HAP-1 (cell line): Measurements from ENCODE around the gene TMEM125.

Experiments used
- DNase-seq, 2 experiments: peaks; one replicate each; pipeline ENCODE4 v3.0.0-alpha.2; 2016 to 2020; ENCODE audit warnings: low spot score in 2 of 2
- H3K27me3 ChIP-seq: fragments of 250-450 bp; sonication (Bioruptor Pico); 2 replicates; pipeline ENCODE4 v1.5.1; 2020; ENCODE audit warnings: low read depth, mild to moderate bottlenecking, moderate library complexity
- H3K36me3 ChIP-seq: fragments of 250-450 bp; sonication (Bioruptor Pico); replicated peaks from 2 replicates; pipeline ENCODE4 v1.5.1; 2020; ENCODE audit warnings: mild to moderate bottlenecking
- H3K4me1 ChIP-seq: fragments of 250-450 bp; sonication (Bioruptor Pico); 2 replicates; pipeline ENCODE4 v1.5.1; 2020; ENCODE audit warnings: mild to moderate bottlenecking
- H3K4me3 ChIP-seq: fragments of 250-450 bp; sonication (Bioruptor Pico); 2 replicates; pipeline ENCODE4 v1.5.1; 2020; ENCODE audit warnings: mild to moderate bottlenecking, moderate library complexity
- H3K9me3 ChIP-seq: fragments of 250-450 bp; sonication (Bioruptor Pico); 2 replicates; pipeline ENCODE4 v1.5.1; 2020; ENCODE audit warnings: mild to moderate bottlenecking, moderate library complexity
- in situ Hi-C: fragments of 300-500 bp; cut with MboI; formaldehyde crosslinking; loops from 3 replicates; pipeline ENCODE4 v1.14.3; 2020; ENCODE audit warnings: low sequenced_read_pairs, inconsistent platforms, mixed read lengths

Gene TMEM125

DNA sequence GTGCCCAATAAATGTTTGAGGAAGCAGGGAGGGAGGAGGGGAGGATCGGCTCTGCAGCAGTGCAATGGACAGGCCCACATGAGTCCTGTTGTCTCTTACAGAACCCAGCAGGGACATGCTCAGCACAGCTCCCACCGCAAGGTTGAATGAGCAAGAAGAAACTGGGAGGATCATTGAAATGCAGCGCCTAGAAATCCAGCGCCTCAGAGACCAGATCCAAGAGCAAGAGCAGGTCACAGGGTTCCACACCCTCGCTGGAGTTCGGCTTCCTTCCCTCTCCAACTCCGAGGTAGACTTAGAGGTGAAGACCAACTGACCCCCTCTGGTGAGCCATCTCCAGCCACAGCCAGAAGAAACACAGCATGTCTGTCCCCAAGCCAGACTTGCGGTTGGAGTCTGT is 15.9 kb upstream of the TMEM125 start:
- H3K4me1 ChIP-seq, result no peaks in the 10 kb centered on the region
- DNase-seq, result no peak
- no peaks in the 10 kb centered on the region for H3K36me3 ChIP-seq
- no peak overlapping the region for H3K4me3 ChIP-seq
- in situ Hi-C loops, result no loop called here
- H3K27me3 ChIP-seq, result no peaks in the 10 kb centered on the region
- H3K9me3 ChIP-seq, result peaks cover 7% of the 10 kb centered on the region; the same call in 1 of the 2 replicates

DNA sequence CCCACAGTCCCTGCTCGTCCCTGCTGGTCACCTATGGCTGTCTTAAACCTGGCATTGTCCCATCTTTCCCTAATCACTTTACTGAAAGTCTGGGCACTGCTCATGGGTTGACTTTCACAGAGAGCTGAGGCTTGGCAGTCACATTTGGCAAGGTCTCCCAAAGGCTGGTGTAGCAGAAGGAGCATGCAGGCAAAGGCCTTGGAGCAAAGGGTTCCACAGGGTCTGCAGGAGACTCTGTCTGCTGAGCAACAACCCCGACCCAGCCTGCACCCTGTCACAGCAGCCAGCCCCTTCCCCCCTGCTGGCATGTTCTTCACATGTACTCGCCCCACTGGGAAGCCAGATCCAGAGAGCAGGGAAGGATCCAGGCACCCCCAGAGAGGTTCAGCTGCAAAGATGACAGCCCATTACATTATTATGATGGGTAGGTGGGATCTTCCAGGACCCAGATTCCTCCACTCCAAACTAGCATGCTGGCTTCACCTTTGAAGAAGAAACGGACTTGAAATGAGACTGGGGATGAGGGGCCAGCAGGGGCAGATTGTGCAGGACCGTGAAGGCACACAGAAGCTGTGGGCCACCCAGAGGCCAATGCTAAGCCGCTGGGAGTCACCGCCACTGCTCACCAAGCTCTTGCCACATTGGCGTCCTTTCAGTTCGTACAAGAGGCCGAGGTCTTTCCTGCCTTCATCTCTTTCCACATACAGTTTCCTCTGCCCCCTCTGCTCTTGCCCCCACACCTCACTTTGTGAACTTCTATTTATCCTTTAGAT is 14.2 kb upstream of the TMEM125 start:
- no peaks in the 10 kb centered on the region for H3K36me3 ChIP-seq
- in situ Hi-C loops, result no loop called here
- H3K4me1 ChIP-seq, result no peaks in the 10 kb centered on the region
- DNase-seq, result no peak
- H3K27me3 ChIP-seq, result no peaks in the 10 kb centered on the region
- peaks cover 7% of the 10 kb centered on the region; the same call in 1 of the 2 replicates for H3K9me3 ChIP-seq
- H3K4me3 ChIP-seq, result no peak overlapping the region

DNA sequence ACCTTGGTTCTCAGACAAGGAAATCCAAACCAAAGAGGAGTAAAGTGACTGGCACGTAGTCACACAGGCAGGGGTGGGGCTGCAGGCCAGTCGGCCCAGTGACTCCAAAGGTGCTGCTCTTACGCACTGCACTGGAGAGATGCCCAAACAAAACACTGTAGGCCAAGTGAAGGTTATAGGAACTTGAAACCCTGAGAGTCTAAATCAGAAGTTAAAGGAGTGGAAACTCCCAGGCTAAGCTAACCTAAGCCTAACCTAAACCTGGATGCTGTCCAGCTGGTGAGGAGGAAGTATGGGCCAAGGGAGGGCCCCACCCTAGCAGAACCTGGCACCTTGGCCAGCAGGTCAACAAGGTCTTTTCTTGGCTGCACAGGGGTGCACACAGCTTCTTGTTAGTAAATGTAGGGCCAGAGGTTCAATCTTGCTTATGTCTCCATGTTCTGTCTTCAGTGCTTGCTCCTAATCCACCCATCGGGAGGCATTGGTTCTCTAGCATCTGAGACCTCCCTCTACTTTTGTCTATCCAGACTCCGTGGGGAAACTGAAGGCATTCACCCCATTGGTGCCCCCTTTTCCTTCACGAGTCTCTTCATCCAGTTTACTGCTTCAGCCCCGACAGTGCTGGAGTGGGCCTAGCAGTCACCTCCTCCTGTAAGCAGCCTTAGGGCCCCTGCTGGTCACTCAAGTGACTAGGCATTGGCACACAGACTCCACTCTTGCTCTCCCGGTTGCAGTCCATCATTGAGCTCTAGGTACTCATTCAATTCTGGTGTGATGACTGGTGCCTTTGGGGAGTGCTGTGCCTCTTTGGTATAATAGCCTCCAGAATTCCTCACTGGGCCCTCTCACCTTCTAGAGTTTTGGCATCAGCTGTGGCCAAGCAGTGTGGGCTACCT is 12.9 kb upstream of the TMEM125 start:
- H3K36me3 ChIP-seq, result no peaks in the 10 kb centered on the region
- in situ Hi-C loops, result no loop called here
- DNase-seq, result no peak
- no peak overlapping the region for H3K4me3 ChIP-seq
- H3K4me1 ChIP-seq, result no peaks in the 10 kb centered on the region
- peaks cover 4% of the 10 kb centered on the region; the same call in 1 of the 2 replicates for H3K9me3 ChIP-seq
- H3K27me3 ChIP-seq, result no peaks in the 10 kb centered on the region

DNA sequence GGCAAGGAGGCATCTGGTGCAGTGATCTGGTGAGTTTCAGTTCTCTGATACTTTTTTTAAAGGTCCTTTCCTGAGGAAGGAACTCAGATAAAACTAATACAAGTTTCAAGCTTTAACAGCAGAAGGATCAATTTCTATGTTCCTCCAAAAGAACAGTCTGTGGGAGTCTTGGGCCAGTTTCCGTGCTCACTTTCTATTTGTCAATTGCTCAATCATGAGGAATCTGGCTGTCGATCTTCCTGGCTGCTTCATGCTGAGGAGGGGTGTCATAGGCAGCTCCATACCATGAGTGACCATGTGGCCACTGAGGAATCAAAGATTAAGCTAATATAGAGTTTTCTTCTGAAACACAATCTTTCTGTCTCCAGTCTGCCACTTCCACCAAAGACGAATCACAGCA is 11.4 kb upstream of the TMEM125 start:
- no peak for DNase-seq

DNA sequence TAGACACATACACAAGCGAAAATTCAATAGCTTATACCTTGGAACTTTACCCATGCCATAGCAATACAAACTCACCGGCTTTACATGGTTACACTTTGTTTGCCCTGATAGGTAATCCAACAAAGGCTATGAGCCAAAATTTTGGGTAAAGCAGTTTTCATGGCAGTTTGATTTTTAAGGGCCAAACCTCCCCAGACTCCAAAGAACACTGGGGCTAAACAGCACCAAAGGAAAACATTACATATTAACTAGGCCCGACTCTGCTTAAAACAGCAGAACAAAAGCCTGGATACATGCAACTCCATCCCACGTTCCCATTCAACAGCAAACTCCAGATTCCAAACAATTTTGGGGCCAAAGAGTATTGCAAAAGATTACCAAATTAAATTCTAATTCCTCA is 4.4 kb upstream of the TMEM125 start:
- DNase-seq, result no peak
- Histone ChIP-seq H3K36me3 (no peaks in the 10 kb centered on the region), H3K9me3 (peaks cover 5% of the 10 kb centered on the region), H3K4me1 (no peaks in the 10 kb centered on the region), H3K27me3 (no peaks in the 10 kb centered on the region), H3K4me3 (no peak overlapping the region)
- in situ Hi-C loops, result no loop called here

More for the DNA sequence above, 11.4 kb upstream of the TMEM125 start:
- Histone ChIP-seq H3K4me3 (no peak overlapping the region), H3K4me1 (no peaks in the 10 kb centered on the region), H3K36me3 (no peaks in the 10 kb centered on the region), H3K27me3 (no peaks in the 10 kb centered on the region), H3K9me3 (peaks cover 4% of the 10 kb centered on the region)
- in situ Hi-C loops, result no loop called here

DNA sequence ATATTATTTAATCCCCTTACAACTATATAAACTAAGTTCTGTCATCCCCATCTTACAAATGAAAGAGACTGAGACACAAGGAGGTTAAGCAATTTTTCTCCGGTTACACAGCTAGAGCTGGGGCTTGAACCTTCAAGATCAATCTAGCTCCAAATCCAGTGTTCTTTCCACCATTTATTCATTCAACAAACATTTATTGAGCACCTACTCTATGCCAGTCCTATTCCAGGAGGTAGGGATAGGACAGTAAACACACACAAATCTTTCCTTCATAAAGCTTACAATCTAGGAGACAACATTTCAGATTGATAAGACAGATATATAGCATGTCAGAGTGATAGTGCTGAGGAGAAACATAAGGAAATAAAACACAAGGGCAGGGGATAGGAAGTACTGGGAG is 2.9 kb upstream of the TMEM125 start:
- DNase-seq, result no peak
- in situ Hi-C loops, result no loop called here
- no peaks in the 10 kb centered on the region for H3K36me3 ChIP-seq
- H3K4me1 ChIP-seq, result no peaks in the 10 kb centered on the region
- peaks cover 5% of the 10 kb centered on the region for H3K9me3 ChIP-seq
- H3K4me3 ChIP-seq, result no peak overlapping the region
- no peaks in the 10 kb centered on the region for H3K27me3 ChIP-seq

DNA sequence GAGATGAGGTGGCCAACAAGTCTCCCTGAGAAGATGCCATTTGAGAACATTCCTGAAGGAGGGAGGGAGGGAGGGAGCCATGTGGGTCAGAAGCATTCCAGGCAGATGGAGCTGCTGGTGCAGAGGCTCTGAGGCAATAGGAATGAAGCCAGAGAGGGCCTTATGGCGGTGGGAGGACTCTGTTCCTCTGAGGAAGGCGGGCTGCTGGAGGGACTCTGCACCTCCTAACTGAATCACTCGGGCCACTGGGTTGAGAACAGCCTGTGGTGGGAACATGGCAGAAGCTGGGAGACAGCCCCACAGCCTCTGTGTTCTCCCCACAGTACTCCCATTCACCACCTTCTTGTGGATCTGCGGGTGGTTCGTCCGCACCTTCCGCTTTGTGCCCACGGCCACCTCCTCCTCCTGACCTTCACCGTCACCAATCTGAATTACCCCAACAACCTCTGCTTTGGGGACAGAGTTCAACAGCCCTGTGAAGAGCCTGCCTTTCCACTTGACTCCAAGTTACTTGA is 2.4 kb upstream of the TMEM125 start:
- Histone ChIP-seq H3K27me3 (no peaks in the 10 kb centered on the region), H3K36me3 (no peaks in the 10 kb centered on the region), H3K9me3 (peaks cover 5% of the 10 kb centered on the region), H3K4me1 (no peaks in the 10 kb centered on the region), H3K4me3 (no peak overlapping the region)
- no peak for DNase-seq
- in situ Hi-C loops, result no loop called here

DNA sequence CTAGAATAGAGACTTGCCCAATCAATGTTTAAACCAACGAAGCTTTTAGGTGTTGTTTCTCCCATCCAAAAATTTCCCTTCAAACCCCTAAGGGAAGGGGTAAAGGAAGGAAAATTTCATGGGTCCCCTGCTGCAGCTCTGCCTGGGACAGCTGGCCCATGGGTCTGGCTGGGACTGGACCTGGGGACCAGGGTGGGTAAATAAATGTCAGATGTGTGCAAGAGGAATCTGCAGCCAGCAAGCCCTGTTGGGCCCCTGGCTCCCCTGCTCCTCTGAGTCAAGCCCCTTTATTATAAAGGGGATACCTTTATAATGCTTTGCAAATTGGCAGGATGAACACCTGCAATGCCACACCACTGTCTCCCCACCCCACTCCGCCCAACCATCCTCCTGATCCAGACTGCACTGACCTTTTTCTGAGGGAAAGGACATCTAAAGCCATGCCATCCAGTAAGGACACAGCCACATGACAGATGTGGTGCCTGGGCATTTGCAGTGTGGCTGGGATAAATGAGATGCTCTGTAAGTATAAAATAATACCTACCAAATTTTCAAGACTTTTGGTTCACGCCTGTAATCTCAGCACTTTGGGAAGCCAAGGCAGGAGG is 1.9 kb upstream of the TMEM125 start:
- no peak for DNase-seq
- Histone ChIP-seq H3K4me3 (no peak overlapping the region), H3K9me3 (peaks cover 5% of the 10 kb centered on the region), H3K36me3 (no peaks in the 10 kb centered on the region), H3K27me3 (no peaks in the 10 kb centered on the region), H3K4me1 (no peaks in the 10 kb centered on the region)
- in situ Hi-C loops, result no loop called here

DNA sequence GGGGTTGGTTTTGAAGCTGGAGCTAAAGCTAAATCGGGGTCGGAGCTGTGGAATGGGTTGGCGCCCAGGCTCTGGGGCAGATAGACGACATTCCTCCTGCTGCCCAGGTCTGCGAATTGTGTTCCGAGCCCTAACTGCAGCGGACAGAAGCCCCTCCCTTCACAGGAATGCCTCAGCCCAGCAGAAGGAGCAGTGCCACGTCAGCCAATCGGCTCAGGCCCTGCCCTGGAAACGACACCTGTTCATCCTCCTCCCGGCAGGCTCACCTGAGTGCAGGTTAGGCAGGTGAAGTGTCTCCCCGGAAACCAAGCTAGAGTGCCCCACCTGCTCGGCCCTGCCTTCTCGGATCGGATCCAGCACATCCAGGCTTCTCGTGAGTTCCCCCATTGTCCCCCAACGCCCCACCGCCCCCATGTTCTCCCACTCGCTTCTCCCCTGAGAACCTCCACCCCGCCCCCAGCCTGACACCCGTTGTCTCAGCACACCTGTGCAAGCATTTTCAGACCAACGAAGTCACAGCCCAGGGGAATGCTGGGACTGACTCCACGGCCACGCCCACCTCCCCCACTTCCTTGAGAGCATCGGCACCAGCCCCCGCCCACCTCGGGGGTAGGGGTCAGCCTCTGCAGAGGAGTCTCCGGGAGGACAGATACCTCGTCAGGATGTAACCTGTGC is 775 bp downstream of the TMEM125 start:
- in situ Hi-C loops, result no loop called here
- Histone ChIP-seq H3K4me1 (no peaks in the 10 kb centered on the region), H3K4me3 (no peak overlapping the region), H3K27me3 (no peaks in the 10 kb centered on the region), H3K9me3 (no peaks in the 10 kb centered on the region), H3K36me3 (no peaks in the 10 kb centered on the region)
- no peak for DNase-seq

DNA sequence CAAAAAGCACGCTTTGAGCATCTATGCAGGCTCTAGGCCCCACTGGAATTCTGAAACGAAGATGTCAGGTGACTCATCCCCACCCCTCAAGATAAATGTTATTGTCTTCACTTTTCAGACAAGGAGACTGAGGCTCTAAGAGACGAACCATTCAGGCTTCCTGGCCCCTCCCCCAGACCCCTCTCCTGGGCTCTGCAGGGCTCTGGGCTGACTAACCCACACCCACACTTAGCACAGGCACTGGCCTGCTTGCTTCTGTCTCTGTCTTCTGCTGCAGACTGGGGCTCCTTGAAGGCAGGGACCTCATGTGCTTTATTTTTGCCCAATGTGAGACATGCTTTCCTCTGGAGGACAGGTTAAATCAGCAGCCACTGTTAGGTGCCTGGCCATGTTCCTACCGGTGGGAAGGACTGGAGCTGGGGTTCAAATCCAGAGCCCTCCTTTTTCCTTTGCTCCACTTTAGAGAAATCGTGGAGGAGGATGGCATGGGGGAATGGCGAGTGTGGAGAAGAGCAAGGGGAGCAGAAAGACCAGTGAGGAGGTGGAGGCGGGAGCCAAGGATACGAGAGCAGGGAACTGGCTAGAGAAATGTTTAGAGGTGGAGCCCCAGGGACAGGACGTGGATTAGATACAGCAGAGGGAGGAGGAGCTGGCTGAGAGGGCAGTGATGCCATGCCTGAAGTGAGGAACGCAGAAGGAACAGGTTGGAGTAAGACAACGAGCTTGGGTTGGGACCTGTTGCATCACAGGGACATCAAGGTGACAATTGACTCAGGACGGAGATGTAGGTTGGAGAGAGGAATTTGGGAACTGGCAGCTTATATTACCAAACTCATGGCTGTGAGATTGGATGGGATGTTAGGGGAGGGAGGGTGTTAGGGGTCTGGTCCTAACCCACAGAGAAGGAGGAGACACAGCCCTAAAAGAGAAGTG is 1.7 kb downstream of the TMEM125 start:
- no peak overlapping the region for H3K4me3 ChIP-seq
- DNase-seq, result no peak
- H3K36me3 ChIP-seq, result no peaks in the 10 kb centered on the region
- in situ Hi-C loops, result no loop called here
- H3K9me3 ChIP-seq, result no peaks in the 10 kb centered on the region
- H3K27me3 ChIP-seq, result no peaks in the 10 kb centered on the region
- H3K4me1 ChIP-seq, result no peaks in the 10 kb centered on the region

DNA sequence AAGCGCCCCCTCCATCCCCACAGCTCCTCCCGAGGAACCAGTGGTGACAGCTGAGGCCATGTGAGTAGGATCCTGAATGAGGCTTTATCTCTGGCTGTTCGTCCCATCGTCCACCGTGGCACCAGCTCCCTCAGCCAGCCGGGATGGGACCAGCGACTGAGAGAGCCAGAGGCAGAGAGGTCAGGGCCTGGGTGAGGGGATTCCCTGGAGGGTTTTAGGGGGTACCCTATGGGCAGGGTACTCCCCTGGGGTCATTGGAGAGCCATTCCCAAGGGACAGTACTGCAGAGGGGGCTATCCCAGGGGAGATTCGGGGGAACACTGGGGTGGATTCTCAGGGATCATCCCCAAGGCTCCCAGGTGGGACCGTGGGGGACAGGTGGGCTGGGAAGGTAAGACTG is 2.4 kb downstream of the TMEM125 start:
- Histone ChIP-seq H3K27me3 (no peaks in the 10 kb centered on the region), H3K9me3 (no peaks in the 10 kb centered on the region), H3K4me1 (no peaks in the 10 kb centered on the region), H3K36me3 (no peaks in the 10 kb centered on the region), H3K4me3 (no peak overlapping the region)
- peak in 1 of 2 experiments; percentile 0 for DNase-seq
- in situ Hi-C loops, result no loop called here

DNA sequence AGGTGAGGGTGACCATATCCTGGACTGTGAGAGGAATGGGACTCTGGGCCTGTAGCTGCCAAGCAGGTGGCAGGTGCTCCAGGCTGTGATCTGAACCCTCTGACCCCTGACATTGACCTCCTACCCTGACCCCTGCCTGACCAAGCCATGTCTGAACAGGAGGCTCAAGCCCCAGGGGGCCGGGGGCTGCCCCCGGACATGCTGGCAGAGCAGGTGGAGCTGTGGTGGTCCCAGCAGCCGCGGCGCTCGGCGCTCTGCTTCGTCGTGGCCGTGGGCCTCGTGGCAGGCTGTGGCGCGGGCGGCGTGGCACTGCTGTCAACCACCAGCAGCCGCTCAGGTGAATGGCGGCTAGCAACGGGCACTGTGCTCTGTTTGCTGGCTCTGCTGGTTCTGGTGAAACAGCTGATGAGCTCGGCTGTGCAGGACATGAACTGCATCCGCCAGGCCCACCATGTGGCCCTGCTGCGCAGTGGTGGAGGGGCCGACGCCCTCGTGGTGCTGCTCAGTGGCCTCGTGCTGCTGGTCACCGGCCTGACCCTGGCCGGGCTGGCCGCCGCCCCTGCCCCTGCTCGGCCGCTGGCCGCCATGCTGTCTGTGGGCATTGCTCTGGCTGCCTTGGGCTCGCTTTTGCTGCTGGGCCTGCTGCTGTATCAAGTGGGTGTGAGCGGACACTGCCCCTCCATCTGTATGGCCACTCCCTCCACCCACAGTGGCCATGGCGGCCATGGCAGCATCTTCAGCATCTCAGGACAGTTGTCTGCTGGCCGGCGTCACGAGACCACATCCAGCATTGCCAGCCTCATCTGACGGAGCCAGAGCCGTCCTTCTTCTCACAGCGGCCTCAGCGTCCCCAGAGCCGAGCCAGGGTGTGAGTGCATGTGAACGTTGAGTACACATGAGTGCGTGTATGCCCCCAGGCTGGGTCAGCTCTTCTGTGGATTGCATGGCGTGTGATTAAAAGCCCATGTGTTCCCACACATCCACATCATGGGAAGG is 3.1 kb downstream of the TMEM125 start:
- DNase-seq, result peak in 1 of 2 experiments; percentile 3
- Histone ChIP-seq H3K4me3 (no peak overlapping the region), H3K36me3 (no peaks in the 10 kb centered on the region), H3K27me3 (no peaks in the 10 kb centered on the region), H3K9me3 (no peaks in the 10 kb centered on the region), H3K4me1 (no peaks in the 10 kb centered on the region)
- in situ Hi-C loops, result no loop called here
